DMS79 (cell line): ENCODE measurements around the gene RNF166.

Experiments used
- DNase-seq: peaks from one replicate; lab custom pipeline; 2025; lab: John Stamatoyannopoulos, UW

Gene RNF166

DNA sequence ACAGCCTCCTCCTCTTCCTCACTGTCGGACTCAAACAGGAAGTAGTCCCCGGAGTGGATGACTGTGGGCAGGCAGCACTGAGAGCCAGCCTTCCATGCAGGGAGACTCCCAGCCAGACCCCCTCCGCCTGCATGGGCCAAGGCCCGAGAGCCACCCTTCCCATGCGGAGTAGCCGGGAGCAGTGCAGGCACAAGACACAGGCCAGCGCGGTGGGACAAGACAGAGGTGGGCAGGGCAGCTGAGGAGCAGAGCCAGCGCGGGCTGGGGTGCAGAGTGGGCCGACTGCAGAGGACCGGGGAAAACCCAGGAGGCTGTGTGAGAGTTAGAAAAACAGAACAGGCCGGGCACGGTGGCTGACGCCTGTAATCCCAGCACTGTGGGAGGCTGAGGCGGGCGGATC is 17.7 kb upstream of the RNF166 start:
- DNase-seq: no peak

GRCh38 chr16:88723507-88723887 is 17.3 kb upstream of the RNF166 start:
- no peak for DNase-seq

- DNase-seq: no peak
Observed at GRCh38 chr16:88722784-88723506, 16.7 kb upstream of the RNF166 start.

- no peak for DNase-seq
Observed at GRCh38 chr16:88721815-88722755, 15.9 kb upstream of the RNF166 start.

DNA sequence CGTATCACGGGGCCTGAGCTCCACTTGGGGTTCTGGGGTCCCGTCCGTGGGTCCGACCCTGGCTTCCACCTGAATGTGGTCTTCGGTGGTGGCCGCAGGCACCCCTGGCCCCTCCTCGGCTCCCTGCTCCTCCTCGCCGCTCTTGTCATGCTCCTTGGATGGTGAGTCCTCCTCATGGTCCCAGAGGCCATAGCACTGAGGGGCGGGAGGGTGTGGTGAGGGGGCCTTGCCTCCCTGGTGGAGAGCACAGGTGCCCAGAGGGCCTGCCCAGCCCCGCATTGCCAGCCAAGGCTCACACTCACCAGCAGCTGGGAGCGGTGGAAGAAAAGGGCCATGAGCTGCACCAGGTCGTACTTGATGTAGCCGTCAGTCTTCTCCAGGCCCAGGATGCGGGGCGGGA is 15.0 kb upstream of the RNF166 start:
- no peak for DNase-seq

- no peak for DNase-seq
Observed at GRCh38 chr16:88720396-88720970, 14.3 kb upstream of the RNF166 start.

DNA sequence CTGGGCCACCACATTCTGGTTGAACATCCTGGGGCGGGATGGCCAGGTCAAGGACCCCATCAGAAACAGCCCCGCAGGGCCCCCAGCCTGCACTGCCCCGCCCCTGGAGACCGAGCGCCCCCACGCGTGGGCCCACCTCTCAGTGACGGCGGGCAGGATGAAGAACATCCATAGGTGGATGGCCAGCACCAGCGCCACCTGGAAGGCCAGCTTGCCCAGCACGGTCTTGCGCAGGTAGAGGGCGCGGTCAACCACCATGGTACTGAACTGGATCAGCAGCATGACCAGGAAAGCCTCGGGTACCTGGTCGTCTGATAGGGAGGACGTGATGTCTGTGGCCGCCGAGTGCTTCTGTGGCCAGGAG is 13.7 kb upstream of the RNF166 start:
- DNase-seq: no peak

DNA sequence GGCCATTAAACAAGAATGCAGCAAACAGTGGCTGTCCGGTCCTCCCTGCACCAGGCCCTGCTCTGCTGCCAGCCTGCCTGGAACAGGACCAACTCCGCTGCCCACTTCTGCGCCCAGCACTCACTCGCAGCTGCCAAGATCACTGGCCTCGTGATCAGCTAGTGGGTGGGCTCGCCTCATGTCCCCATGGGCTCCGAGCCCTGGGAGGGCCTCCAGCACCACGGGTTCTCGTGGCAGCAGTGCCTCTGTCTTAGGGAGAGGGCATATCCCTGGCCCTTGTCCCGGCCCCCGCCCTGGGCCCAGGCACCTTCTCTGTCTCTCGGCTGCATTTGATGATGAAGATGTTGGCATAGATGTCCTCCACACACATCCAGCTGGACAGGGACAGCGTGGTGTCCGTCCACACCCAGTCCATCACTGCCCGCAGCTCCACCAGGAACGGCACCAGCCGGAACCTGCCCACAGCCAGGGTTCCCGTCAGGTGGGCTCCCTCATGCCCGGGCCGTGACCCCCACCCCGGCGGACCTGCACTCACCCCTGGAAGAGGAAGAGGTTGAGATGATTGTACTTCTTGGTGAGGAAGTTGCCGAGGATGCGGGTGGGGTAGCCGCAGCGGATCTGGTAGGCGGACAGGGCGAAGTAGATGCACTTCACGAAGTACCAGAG is 13.2 kb upstream of the RNF166 start:
- no peak for DNase-seq

DNA sequence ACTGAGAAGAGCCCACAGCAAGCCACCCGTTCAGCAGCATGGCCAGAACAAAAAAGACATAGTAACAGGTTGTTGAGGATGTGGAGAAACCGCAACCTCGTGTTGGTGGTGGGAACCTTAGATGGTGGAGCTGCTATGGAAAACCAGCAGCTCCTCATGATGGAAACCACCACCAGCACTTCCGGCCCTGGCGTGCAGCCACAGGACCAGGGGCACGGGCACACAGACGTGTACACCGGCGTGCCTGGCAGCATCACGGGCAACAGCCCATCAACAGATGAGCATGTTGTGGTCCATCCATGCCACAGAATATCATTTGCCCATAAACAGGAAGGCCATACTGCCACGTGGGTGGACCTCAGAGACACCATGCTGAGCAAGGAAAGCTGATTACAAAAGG is 12.0 kb upstream of the RNF166 start:
- DNase-seq: no peak

GRCh38 chr16:88716601-88717001 is 10.4 kb upstream of the RNF166 start:
- DNase-seq: no peak

GRCh38 chr16:88716201-88716600 is 10.0 kb upstream of the RNF166 start:
- no peak for DNase-seq

DNA sequence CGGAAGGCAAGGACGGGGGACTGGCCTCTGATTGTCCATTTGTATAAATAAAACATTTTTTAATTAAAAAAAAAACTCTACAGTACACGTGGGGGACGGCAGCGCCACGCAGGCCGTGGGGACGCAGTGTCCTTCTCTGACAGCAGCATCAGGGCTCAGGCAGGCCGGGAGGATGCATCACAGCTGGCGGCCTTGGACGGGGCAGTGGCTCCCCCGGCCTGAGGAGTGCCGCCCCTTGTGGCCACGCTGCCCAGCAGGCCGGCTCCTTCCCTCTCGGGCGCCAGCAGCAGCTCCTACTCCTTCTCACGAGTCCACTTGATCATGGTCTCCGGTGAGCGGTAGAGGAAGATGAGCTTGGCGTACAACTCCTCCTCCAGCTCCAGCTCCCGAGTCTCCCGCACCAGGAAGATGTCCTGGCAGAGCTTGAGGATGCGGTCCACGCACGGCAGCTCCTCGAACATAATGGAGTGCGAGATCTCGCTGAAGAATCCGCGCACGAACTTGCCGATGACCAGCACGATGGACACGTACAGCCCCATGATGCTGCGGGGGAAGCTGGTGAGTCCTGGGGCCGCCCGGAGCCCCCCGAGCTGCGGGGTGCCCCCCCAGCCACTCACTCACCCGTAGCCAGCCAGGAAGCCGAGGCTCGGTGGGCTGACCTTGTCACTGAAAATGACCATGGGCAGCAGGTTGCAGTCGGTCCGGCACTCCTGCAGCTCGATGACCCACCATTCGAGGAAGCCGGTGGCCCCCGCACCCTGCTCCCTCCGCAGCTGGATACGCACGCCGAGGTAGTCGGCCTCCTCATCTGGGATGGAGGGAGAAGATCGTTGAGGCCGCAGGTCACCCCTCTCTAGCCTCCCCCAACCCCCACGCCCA is 9.3 kb upstream of the RNF166 start:
- no peak for DNase-seq

GRCh38 chr16:88714420-88715302 is 8.5 kb upstream of the RNF166 start:
- DNase-seq: no peak

GRCh38 chr16:88713568-88714419 is 7.6 kb upstream of the RNF166 start:
- no peak for DNase-seq

- no peak for DNase-seq
Observed at GRCh38 chr16:88713054-88713453, 6.8 kb upstream of the RNF166 start.

DNA sequence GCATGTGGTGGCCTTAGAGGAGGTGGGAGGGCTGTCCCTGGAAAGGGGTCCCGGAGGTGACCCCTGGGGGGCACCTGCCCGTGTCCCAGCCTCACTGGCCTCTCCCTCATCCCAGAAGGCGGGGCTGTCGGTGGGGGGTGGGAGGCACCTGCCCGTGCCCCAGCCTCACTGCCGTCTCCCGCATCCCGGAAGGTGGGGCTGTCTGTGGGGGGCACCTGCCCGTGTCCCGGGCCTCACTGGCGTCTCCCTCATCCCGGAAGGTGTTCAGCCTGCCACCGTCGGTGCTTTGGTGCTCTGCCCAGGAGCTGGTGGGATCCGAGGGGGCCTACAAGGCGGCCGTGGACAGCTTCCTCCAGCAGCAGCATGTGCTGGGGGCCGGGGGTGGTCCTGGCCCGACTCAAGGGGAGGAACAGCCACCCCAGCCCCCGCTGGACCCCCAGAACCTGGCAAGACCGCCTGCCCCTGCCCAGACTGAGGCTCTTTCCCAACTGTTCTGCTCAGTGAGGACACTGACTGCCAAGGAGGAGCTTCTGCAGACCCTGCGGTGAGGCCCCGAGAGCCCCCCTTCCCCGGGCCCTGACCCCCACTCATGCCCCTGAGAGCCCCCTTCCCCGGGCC is 6.3 kb upstream of the RNF166 start:
- DNase-seq: no peak

GRCh38 chr16:88711750-88712340 is 5.6 kb upstream of the RNF166 start:
- no peak for DNase-seq

GRCh38 chr16:88710556-88710955 is 4.3 kb upstream of the RNF166 start:
- no peak for DNase-seq
